ENCODE measurements around the gene PRELID2.
A peak's percentile ranks its signal among the peaks of the same experiment; 100 is the strongest.
"Not testable (repeated sequence)": the region's sequence is repeated elsewhere in the genome, so short reads cannot be mapped to it uniquely, and the experiment has no call there.

PRELID2 gene

DNA sequence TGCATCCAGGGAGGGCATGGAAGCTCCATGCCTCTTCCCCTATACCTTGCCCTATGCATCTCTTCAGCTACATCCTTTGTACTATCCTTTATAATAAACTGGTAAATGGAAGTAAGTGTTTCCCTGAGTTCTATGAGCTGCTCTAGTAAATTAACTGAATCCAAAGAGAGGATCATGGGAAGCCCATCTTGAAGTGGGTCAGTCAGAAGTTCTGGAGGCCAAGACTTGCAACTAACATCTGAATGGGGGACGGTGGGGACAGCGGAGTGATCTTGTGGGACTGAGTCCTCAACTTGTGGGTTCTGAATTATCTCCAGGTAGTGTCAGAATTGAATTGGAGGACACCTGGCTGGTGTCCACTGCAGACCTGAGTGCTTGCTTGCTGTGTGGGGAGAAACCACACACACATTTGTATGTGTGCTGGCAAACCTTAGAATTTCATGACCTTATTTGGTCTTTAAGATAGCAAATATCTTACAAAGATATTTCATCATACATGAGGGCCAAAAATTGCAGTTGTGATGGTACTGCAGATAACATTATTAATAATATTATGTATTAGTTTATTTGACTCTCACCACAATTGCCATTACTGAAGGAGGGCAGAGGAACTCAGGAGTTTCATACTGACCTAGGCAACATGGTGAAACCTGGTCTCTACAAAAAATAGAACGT lies 5.5 kb upstream of the PRELID2 start:
- Histone ChIP-seq H3K27me3 (ENCODE audit: control insufficient read depth in 3 of 3, insufficient read depth in 3 of 3, low read depth in 1 of 3, low read length in 3 of 3) (peaks cover 0 to 10% (median 0%) of the 10 kb centered on the region in 3 experiments), H2BK12ac (ENCODE audit: low read length) (no peak overlapping the region), H4K8ac (ENCODE audit: low read depth, low read length) (no peak overlapping the region), H2AFZ (ENCODE audit: low read length) (no peak overlapping the region), H3K27ac (replicated peaks; ENCODE audit: low read length) (no peak overlapping the region), H3K4me3 (ENCODE audit: low read length in 2 of 2) (no peak overlapping the region), H4K91ac (ENCODE audit: low read depth, low read length, poor library complexity) (no peak overlapping the region), H2BK15ac (ENCODE audit: low read length) (no peak overlapping the region), H3K23ac (ENCODE audit: low read depth, low read length, poor library complexity) (no peak overlapping the region), H3K18ac (ENCODE audit: low read length) (no peak overlapping the region), H2BK5ac (ENCODE audit: low read length) (no peak overlapping the region), H3K79me1 (ENCODE audit: low read depth, low read length) (no peaks in the 10 kb centered on the region), H2BK120ac (ENCODE audit: low read depth, low read length) (no peak overlapping the region), H3K4ac (ENCODE audit: low read length) (no peak overlapping the region), H3K36me3 (replicated peaks in 1 of 2; ENCODE audit: control insufficient read depth in 2 of 2, insufficient read depth in 2 of 2, low read length in 2 of 2) (no peaks in the 10 kb centered on the region), H3K14ac (ENCODE audit: low read length) (no peak overlapping the region), H2AK5ac (ENCODE audit: low read depth, low read length) (no peak overlapping the region), H3K9me3 (replicated peaks in 1 of 2; ENCODE audit: control insufficient read depth in 2 of 2, insufficient read depth in 1 of 2, low read depth in 1 of 2, low read length in 2 of 2) (no peaks in the 10 kb centered on the region), H3K4me2 (ENCODE audit: insufficient read depth, low read length, poor library complexity, severe bottlenecking) (no peak overlapping the region), H3K4me1 (ENCODE audit: control insufficient read depth in 2 of 2, insufficient read depth in 1 of 2, low read depth in 1 of 2, low read length in 2 of 2) (peaks cover 0 to 5% of the 10 kb centered on the region in 2 donors), H3K9ac (ENCODE audit: low read depth, low read length, poor library complexity) (no peak overlapping the region)
- WGBS, 2 donors (ENCODE audit: extremely low coverage in 2 of 2, insufficient read length in 2 of 2, insufficient replicate concordance in 1 of 2): no CpG with 5 or more reads among the region's 3 CpGs
- no peak for DNase-seq (ENCODE audit: low spot score)

- Histone ChIP-seq H3K18ac (ENCODE audit: low read length) (no peak overlapping the region), H3K4me2 (ENCODE audit: insufficient read depth, low read length, poor library complexity, severe bottlenecking) (no peak overlapping the region), H3K4me1 (ENCODE audit: control insufficient read depth in 2 of 2, insufficient read depth in 1 of 2, low read depth in 1 of 2, low read length in 2 of 2) (peaks cover 0 to 6% of the 10 kb centered on the region in 2 donors), H3K14ac (ENCODE audit: low read length) (peak overlapping the region; percentile 25), H3K36me3 (replicated peaks in 1 of 2; ENCODE audit: control insufficient read depth in 2 of 2, insufficient read depth in 2 of 2, low read length in 2 of 2) (no peaks in the 10 kb centered on the region), H3K27ac (replicated peaks; ENCODE audit: low read length) (no peak overlapping the region), H2AK5ac (ENCODE audit: low read depth, low read length) (no peak overlapping the region), H4K91ac (ENCODE audit: low read depth, low read length, poor library complexity) (no peak overlapping the region), H2BK120ac (ENCODE audit: low read depth, low read length) (no peak overlapping the region), H3K79me1 (ENCODE audit: low read depth, low read length) (no peaks in the 10 kb centered on the region), H3K4me3 (ENCODE audit: low read length in 2 of 2) (no peak overlapping the region), H4K8ac (ENCODE audit: low read depth, low read length) (no peak overlapping the region), H2AFZ (ENCODE audit: low read length) (no peak overlapping the region), H3K23ac (ENCODE audit: low read depth, low read length, poor library complexity) (no peak overlapping the region), H2BK12ac (ENCODE audit: low read length) (no peak overlapping the region), H2BK5ac (ENCODE audit: low read length) (no peak overlapping the region), H3K27me3 (ENCODE audit: control insufficient read depth in 3 of 3, insufficient read depth in 3 of 3, low read depth in 1 of 3, low read length in 3 of 3) (peaks cover 0 to 30% (median 0%) of the 10 kb centered on the region in 3 experiments), H2BK15ac (ENCODE audit: low read length) (no peak overlapping the region), H3K9me3 (replicated peaks in 1 of 2; ENCODE audit: control insufficient read depth in 2 of 2, insufficient read depth in 1 of 2, low read depth in 1 of 2, low read length in 2 of 2) (no peaks in the 10 kb centered on the region), H3K4ac (ENCODE audit: low read length) (no peak overlapping the region), H3K9ac (ENCODE audit: low read depth, low read length, poor library complexity) (no peak overlapping the region)
- no peak for DNase-seq (ENCODE audit: low spot score)
- no CpG with 5 or more reads among the region's 6 CpGs for WGBS, 2 donors (ENCODE audit: extremely low coverage in 2 of 2, insufficient read length in 2 of 2, insufficient replicate concordance in 1 of 2)
Measured at GRCh38 chr5:145838276-145838675, 3.1 kb upstream of the PRELID2 start.

- H3K4ac ChIP-seq (ENCODE audit: low read length); H3K9ac ChIP-seq (ENCODE audit: low read depth, low read length, poor library complexity); H2AFZ ChIP-seq (ENCODE audit: low read length); H2BK120ac ChIP-seq (ENCODE audit: low read depth, low read length); H3K18ac ChIP-seq (ENCODE audit: low read length); H3K36me3 ChIP-seq (replicated peaks in 1 of 2; ENCODE audit: control insufficient read depth in 2 of 2, insufficient read depth in 2 of 2, low read length in 2 of 2); H3K9me3 ChIP-seq (replicated peaks in 1 of 2; ENCODE audit: control insufficient read depth in 2 of 2, insufficient read depth in 1 of 2, low read depth in 1 of 2, low read length in 2 of 2); H3K4me2 ChIP-seq (ENCODE audit: insufficient read depth, low read length, poor library complexity, severe bottlenecking); H3K14ac ChIP-seq (ENCODE audit: low read length); H3K23ac ChIP-seq (ENCODE audit: low read depth, low read length, poor library complexity); DNase-seq (ENCODE audit: low spot score); H4K8ac ChIP-seq (ENCODE audit: low read depth, low read length); H2AK5ac ChIP-seq (ENCODE audit: low read depth, low read length); H2BK15ac ChIP-seq (ENCODE audit: low read length); H3K4me1 ChIP-seq (ENCODE audit: control insufficient read depth in 2 of 2, insufficient read depth in 1 of 2, low read depth in 1 of 2, low read length in 2 of 2); H3K79me1 ChIP-seq (ENCODE audit: low read depth, low read length); H3K27ac ChIP-seq (replicated peaks; ENCODE audit: low read length); H3K4me3 ChIP-seq (ENCODE audit: low read length in 2 of 2); H2BK5ac ChIP-seq (ENCODE audit: low read length); H2BK12ac ChIP-seq (ENCODE audit: low read length); H4K91ac ChIP-seq (ENCODE audit: low read depth, low read length, poor library complexity): not testable (repeated sequence)
- peaks cover 0 to 30% (median 0%) of the 10 kb centered on the region in 3 experiments for H3K27me3 ChIP-seq (ENCODE audit: control insufficient read depth in 3 of 3, insufficient read depth in 3 of 3, low read depth in 1 of 3, low read length in 3 of 3)
- WGBS, 2 donors (ENCODE audit: extremely low coverage in 2 of 2, insufficient read length in 2 of 2, insufficient replicate concordance in 1 of 2): no CpG with 5 or more reads among the region's 13 CpGs
Measured at GRCh38 chr5:145836241-145836640, 1.1 kb upstream of the PRELID2 start.

DNA sequence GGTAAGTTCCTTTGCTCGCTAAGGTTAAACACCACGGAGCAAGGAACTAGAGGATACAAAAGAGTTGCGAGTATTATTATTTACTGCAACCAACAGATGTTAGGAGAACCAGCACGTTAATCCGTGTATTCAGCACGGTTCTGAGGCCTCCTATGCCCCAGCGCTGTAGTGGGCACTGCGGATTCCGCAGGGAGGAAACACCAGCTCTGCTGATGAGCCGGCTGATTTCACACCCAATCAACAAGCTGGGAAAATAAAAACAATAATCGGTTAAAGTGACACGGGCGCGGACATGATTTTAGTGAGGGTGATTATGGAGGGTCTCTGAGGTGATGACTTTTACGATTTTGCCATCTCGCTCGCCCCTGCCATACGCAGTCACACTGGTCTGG lies 702 bp upstream of the PRELID2 start:
- peaks cover 0 to 6% of the 10 kb centered on the region in 2 donors for H3K4me1 ChIP-seq (ENCODE audit: control insufficient read depth in 2 of 2, insufficient read depth in 1 of 2, low read depth in 1 of 2, low read length in 2 of 2)
- peak overlapping the region; percentile 43 to 89 for H3K4me3 ChIP-seq (ENCODE audit: low read length in 2 of 2)
- DNase-seq (ENCODE audit: low spot score): no peak
- H2BK12ac ChIP-seq (ENCODE audit: low read length): no peak overlapping the region
- H4K91ac ChIP-seq (ENCODE audit: low read depth, low read length, poor library complexity): no peak overlapping the region
- no peak overlapping the region for H4K8ac ChIP-seq (ENCODE audit: low read depth, low read length)
- no peak overlapping the region for H3K14ac ChIP-seq (ENCODE audit: low read length)
- no peaks in the 10 kb centered on the region for H3K36me3 ChIP-seq (replicated peaks in 1 of 2; ENCODE audit: control insufficient read depth in 2 of 2, insufficient read depth in 2 of 2, low read length in 2 of 2)
- H3K23ac ChIP-seq (ENCODE audit: low read depth, low read length, poor library complexity): no peak overlapping the region
- peaks cover 0 to 30% (median 0%) of the 10 kb centered on the region in 3 experiments for H3K27me3 ChIP-seq (ENCODE audit: control insufficient read depth in 3 of 3, insufficient read depth in 3 of 3, low read depth in 1 of 3, low read length in 3 of 3)
- H2BK5ac ChIP-seq (ENCODE audit: low read length): no peak overlapping the region
- no peak overlapping the region for H2AK5ac ChIP-seq (ENCODE audit: low read depth, low read length)
- H3K9ac ChIP-seq (ENCODE audit: low read depth, low read length, poor library complexity): no peak overlapping the region
- no peak overlapping the region for H3K27ac ChIP-seq (replicated peaks; ENCODE audit: low read length)
- no peak overlapping the region for H3K18ac ChIP-seq (ENCODE audit: low read length)
- H3K4me2 ChIP-seq (ENCODE audit: insufficient read depth, low read length, poor library complexity, severe bottlenecking): peak overlapping the region; percentile 82
- H3K4ac ChIP-seq (ENCODE audit: low read length): no peak overlapping the region
- H3K79me1 ChIP-seq (ENCODE audit: low read depth, low read length): no peaks in the 10 kb centered on the region
- WGBS, 2 donors (ENCODE audit: extremely low coverage in 2 of 2, insufficient read length in 2 of 2, insufficient replicate concordance in 1 of 2): no CpG with 5 or more reads among the region's 18 CpGs
- H2BK15ac ChIP-seq (ENCODE audit: low read length): no peak overlapping the region
- peak overlapping the region; percentile 94 for H2AFZ ChIP-seq (ENCODE audit: low read length)
- H3K9me3 ChIP-seq (replicated peaks in 1 of 2; ENCODE audit: control insufficient read depth in 2 of 2, insufficient read depth in 1 of 2, low read depth in 1 of 2, low read length in 2 of 2): no peaks in the 10 kb centered on the region
- no peak overlapping the region for H2BK120ac ChIP-seq (ENCODE audit: low read depth, low read length)
